Activated naive CD4-positive, alpha-beta T cell (primary cell): ENCODE results near the gene RECQL5.

Source experiments
- DNase-seq, 4 experiments: peaks; one replicate each; lab custom pipeline; 2025; lab: John Stamatoyannopoulos, UW

RECQL5 gene

DNA sequence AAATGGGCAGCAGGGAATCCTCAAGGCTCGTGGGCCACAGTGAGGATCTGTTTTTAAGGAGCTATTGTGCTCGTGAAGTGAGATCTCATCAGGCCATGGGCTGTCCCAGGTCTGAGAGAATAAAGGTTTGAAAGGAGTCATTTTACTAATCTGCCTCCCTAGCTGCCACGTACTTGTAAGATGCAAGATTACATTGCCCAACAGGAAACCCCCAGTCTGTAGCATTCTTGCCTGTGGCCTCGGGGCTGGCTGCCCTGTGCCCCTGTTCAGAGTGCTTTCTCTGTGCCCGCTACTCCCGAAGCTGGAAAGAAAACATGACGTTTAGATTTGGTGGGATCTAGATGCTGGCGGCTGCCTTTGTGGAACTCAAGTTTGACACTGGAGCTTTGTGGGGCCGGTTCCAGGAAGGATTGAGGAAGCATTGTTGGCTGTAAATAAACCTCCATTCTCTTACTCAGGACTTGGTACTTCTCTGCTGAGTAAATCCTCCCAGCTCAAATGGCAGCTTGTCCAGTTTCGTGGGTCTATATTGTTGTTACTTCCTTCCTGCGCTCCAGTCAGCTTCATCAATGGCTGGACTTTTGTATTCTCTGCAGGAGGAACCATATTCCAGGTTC is 21.4 kb upstream of the RECQL5 start:
- DNase-seq = no peak

GRCh38 chr17:75685499-75685898 is 18.5 kb upstream of the RECQL5 start:
- DNase-seq = no peak

DNA sequence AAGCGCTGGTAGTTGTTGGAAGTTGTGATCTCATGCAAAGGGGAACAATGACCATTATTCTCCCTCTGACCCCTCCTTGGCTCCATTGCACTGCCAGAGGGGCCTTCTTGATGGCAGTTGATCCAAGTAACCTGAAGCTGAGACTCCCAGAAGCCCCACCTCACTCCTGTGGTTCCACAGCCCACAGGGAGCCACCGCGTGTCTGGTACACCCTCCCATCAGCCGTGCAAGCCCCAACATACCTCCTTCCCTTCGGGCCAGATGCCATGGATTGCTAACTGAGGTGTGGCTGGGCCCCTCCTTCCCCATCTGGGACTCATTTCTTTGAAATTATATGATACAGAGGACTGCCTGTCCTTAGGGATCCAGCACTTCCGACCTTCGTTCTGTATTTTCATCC is 18.0 kb upstream of the RECQL5 start:
- DNase-seq = no peak

DNA sequence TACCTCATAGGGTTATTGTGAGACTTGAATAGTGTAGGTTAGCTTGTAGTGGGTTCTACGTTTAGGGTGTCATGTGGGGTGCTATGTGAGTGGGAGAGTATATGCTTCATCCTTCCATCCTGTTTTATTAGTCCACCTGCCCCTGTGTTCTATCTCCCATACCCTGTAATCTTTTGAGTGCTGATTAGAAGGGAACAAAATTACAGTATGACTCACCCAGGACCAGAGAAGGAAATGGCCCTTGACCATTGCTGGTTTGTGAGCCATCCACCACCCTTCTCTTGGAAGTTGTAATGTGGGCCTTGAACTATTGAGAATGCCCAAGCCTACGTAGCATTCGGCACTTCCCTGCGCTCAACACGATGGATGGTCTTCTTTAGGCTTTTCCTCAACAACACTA is 17.3 kb upstream of the RECQL5 start:
- no peak for DNase-seq

- no peak for DNase-seq
Observed at GRCh38 chr17:75683583-75683982, 16.6 kb upstream of the RECQL5 start.

DNA sequence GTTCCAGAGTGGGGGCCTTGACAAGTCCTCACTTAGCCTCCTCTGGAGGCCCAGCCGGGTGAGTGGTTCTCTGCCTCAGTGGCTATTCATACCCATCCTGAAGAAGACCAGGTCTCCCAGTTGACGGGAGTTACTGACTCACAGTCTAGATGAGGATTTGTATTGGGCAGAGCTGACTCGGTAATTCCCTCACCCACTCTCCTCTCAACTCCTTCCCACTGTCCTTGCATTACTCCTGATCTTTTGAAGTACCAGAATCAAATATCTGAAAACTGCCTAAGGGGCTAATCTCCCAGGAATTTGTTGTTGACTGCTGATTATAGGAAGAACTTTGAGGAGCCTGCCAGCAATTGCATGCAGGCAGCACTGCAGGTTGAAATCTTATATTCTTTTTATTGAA is 14.3 kb upstream of the RECQL5 start:
- no peak for DNase-seq

- DNase-seq = no peak
Observed at GRCh38 chr17:75680431-75680830, 13.5 kb upstream of the RECQL5 start.

DNA sequence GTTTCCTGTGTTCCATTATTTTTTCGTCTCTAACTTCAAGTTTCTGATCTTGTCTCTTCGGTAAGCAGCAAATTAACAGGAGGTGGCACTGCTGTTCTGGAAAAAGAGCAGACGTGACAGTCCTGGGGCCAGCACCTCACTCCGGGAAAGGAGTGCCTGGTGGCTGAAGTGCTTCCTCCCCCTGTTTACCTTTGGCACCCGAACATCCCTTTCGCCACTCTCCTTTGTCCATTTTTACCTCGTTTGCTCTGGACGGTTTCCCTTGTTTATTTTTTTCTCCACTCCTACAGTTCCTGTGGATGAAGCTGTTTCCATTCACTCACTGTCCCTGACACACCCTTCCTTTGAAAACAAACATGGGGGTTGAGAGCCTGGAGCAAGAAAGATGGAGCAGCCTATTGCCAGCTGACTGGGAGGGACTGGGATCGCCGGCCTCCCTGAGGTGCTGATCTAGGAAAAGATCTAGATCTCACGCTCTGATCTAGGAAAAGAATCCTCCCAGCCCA is 12.8 kb upstream of the RECQL5 start:
- no peak for DNase-seq

- DNase-seq = no peak
Observed at GRCh38 chr17:75676461-75676860, 9.5 kb upstream of the RECQL5 start.

DNA sequence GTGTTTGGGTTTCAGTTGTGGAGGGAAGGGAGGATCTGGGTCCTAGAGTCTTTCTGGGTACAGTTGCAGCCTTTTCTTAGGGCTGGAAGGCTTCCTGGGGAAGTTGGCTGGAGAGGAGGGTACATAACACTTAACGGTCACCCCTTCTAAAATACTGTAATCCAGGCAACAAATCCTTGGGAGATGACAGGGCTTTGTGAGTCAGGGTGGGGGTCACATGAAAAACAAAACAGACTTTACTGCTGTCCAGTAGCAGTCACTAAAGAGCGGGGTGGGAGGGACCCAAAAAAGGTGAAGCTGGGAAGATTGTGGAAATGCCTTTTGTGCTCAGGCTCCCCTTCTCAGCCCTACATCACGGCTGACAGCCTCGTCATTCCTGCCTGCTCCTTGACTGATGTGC is 6.5 kb upstream of the RECQL5 start:
- no peak for DNase-seq

DNA sequence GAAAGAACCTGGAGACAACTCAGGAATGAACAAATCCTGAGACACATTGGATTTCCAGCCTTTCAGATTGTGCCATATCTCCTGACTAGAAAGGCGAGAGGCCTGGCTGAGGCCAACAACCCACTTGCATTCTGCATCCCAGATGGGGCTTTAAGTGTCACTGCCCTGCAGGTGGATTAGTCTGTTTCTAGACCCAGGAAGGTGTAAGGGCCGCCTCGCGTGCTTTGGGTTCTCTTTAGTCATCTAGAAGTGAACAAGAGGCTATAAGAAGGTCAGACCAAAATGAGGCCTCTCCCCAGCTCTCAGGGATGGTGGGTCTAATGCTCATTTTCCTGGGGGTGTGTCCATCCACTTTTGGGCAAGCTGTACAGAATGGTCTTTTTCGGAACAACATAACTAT is 5.1 kb upstream of the RECQL5 start:
- no peak for DNase-seq

DNA sequence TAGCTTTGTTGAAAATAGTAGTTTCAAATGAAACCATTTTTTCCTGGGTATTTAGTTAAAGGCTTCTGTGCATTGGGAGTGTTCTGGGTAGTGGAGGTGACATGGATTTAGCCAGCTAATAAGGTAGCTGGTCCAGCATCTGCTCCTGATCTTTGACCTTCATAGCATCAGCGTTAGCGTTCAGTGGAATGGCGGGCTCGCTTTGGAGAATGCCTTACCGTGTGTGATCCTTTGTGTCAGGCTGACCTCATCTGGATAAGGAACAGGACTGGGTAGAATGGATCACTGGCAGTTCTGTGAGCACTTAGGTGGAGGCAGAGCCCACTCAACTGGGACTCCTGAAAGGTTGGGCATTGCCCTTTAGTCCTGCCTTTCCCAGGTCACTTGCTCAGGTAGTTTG is 3.9 kb upstream of the RECQL5 start:
- DNase-seq = no peak

GRCh38 chr17:75668489-75668888 is 1.5 kb upstream of the RECQL5 start:
- no peak for DNase-seq

GRCh38 chr17:75667825-75668224 is 871 bp upstream of the RECQL5 start:
- no peak for DNase-seq

DNA sequence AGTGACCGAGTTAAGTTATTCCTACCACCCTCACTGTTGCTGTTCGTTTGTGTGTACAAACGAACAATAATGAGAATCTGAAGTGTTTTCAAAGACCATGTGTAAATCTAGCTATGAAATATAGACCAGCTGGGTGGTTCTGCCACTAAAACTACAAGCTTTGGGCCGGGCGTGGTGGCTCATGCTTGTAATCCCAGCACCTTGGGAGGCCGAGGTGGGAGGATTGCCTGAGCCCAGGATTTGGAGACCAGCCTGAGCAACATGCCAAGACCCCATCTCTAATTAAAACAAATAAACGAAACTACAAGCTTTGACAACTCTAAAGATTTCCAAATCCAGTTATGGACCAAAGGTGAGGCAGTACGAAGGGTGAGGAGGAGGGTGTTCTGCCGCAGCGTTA is 973 bp downstream of the RECQL5 start:
- no peak for DNase-seq

GRCh38 chr17:75664099-75664549 is 2.8 kb downstream of the RECQL5 start:
- no peak for DNase-seq

GRCh38 chr17:75662511-75662910 is 4.4 kb downstream of the RECQL5 start:
- DNase-seq = no peak

DNA sequence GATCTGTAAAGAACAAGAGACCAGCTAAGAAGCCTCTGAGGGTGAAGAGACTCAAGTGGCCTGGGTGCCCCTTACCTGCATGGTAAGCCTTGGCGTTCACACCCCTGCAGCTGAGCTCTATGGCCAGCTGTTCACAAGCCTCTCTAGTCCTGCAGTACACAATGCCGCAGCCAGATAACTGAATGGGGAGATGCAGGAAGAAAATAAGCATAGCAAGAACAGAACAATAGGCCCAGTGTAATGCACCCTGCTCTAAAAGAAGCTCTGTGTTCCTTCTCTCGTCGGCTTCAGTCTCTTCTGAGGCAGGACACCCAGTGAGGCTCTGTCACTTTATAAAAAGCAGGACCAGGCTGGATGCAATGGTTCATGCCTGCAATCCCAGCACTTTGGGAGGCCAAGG is 5.4 kb downstream of the RECQL5 start:
- DNase-seq = no peak

DNA sequence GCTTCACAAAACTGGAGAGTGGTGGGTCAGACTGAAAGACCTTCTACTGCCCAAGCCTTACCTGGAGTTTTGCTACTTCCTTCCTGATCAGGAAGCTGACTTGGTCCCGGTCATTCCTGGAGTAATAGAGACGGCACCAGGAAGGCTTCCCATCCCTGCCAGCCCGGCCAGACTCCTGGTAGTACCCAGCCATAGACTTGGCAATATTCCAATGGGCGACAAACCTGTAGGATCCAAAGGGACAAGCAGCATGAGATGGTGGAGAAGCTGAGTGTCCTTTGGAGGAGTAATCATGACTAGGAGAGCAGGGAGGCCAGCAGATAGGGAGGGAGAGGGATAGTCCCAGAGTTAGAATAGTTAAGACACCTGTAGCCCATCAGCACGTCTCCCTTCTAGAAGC is 8.7 kb downstream of the RECQL5 start:
- DNase-seq = no peak

DNA sequence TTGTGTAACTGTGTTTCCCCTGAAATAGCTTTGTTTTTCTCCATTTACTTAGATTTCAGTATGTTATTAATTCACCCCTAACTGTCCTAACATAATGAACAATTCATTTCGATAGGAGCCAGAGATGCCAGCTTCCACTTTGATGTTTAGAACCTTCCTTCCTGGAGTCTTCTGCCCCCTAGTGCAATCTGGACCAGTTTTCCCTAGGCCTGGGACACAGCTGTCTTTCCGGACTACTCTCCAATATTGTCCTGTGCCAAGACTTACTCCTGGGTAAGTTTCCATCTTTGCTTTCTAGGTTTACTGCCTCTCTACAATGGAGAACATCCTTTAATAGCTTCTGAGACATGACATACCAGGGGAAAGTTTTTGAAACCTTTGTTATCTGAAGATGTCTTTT is 12.8 kb downstream of the RECQL5 start:
- DNase-seq = no peak

- no peak for DNase-seq
Observed at GRCh38 chr17:75652934-75653549, 13.9 kb downstream of the RECQL5 start.

DNA sequence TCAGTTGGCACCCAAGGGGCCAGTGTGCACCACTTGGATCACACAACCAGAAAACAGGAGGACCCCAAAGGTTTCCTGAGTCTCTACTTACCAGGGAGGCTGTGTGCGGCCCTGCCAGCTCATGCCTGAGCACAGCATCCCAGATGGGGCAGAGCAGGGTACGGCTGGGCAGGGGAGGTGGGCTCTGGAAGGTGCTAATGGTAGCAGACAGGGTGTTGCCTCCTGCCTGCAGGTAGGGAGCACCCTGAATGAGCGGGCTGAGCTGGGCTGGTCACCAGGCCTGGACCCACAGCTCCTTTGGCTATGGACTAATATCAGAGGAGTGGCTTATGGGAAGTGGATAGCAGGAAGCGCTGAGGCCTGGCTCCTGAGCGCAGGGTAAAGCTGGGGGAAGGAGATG is 14.6 kb downstream of the RECQL5 start:
- no peak for DNase-seq

DNA sequence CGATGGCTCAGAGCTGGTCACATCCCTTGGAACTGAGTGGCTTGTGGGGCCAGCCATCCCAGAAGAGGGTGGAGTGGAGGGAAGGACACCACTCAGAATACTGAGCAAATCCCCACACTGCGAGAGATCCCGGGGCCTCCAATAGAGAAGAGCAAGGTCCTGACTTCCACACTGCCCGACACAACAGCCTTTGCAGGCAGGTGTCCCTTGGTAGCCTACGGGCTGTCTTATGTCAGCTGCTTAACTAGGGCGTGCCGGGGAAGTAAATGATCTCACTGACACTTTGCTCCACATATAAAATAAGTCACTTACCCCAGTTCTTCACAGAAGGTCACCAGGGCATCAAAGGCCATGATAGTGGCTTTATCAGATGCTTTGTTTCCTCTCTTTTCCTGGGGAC is 16.1 kb downstream of the RECQL5 start:
- DNase-seq = no peak

- no peak for DNase-seq
Observed at GRCh38 chr17:75649687-75650086, 17.3 kb downstream of the RECQL5 start.
